K562 (cell line): ENCODE data around the gene MYOT. TPM values are rescaled to one million over a fixed set of nuclear protein-coding genes. Genes with fewer than 3 reads are reported as not detected.

ENCODE experiments used
- ATAC-seq: fragments of 200-7000 bp; cut with Tn5 transposase; 3 replicates; pipeline ENCODE4 v1.9.1; 2020; ENCODE audit warnings: moderate library complexity
- BruUV-seq: library from RNA; stranded (reverse); fragments of 400-500 nt; replicated peaks from 2 replicates; lab custom pipeline; 2021; lab: Mats Ljungman, UMichigan
- CTCF ChIA-PET: fragments of 300-600 bp; formaldehyde crosslinking; extraction: SDS; loops from one replicate; lab custom pipeline; 2021; ENCODE audit warnings: low intra/inter-chr PET ratio; lab: Yijun Ruan, JAX
- POLR2A ChIA-PET: fragments of 300-600, 350-650 bp; sonication (Branson Sonifier 250); formaldehyde crosslinking; extraction: SDS; loops from one replicate; lab custom pipeline; 2021; ENCODE audit warnings: antibody characterized with exemption, inconsistent platforms; lab: Yijun Ruan, JAX
- DNase-seq, 4 experiments: peaks; one replicate each; pipeline versions ENCODE4 v3.0.0 to v3.0.0-alpha.2; 2011 to 2018; ENCODE audit warnings: low spot score in 3 of 4, mixed read lengths in 3 of 4; ENCODE audit errors: extremely low read depth in 1 of 4
- FAIRE-seq: peaks from 2 replicates; lab custom pipeline; 2011; peaks lifted over from hg19 to GRCh38; lab: Jason Lieb, UNC
- H2AFZ ChIP-seq: 2 replicates; pipeline ENCODE4 v1.6.0; 2011; ENCODE audit warnings: low read depth, low read length, control low read depth, inconsistent platforms
- H3K27ac ChIP-seq: fragments of 200-600 bp; 3 replicates; pipeline ENCODE4 v1.8.0; 2011; ENCODE audit warnings: low read depth, mild to moderate bottlenecking, control low read depth, inconsistent platforms, low read length, moderate library complexity, mixed read lengths; ENCODE audit errors: extremely low read depth
- H3K27me3 ChIP-seq, 2 experiments: fragments of 300-600 bp in 1 of 2; 2 replicates in 1 of 2; 3 replicates in 1 of 2; pipeline versions ENCODE4 v1.6.0 to v1.8.0; 2011; ENCODE audit warnings: inconsistent platforms in 2 of 2, low read length in 2 of 2, mild to moderate bottlenecking in 1 of 2, mixed read lengths in 1 of 2, moderate library complexity in 1 of 2; ENCODE audit not compliant: control insufficient read depth in 2 of 2, insufficient read depth in 2 of 2
- H3K36me3 ChIP-seq: fragments of 300-600 bp; 3 replicates; pipeline ENCODE4 v1.8.0; 2011; ENCODE audit warnings: mild to moderate bottlenecking, low read length, inconsistent platforms; ENCODE audit not compliant: control insufficient read depth, insufficient read depth
- H3K4me1 ChIP-seq, 2 experiments: fragments of 200-600 bp in 1 of 2; replicated peaks in 1 of 2; 2 replicates in 1 of 2; 3 replicates in 1 of 2; pipeline versions ENCODE4 v1.5.1 to v1.8.0; 2011; ENCODE audit warnings: inconsistent platforms in 2 of 2, low read length in 2 of 2, mild to moderate bottlenecking in 1 of 2, mixed read lengths in 1 of 2, moderate library complexity in 1 of 2; ENCODE audit not compliant: control insufficient read depth in 2 of 2, insufficient read depth in 2 of 2
- H3K4me2 ChIP-seq: 2 replicates; pipeline ENCODE4 v1.6.1; 2011; ENCODE audit warnings: low read length, control low read depth, inconsistent platforms, mixed read lengths; ENCODE audit not compliant: insufficient read depth
- H3K4me3 ChIP-seq: fragments of 200-600 bp; sonication (generic), shearing (Covaris generic); 2 replicates; pipeline ENCODE4 v1.5.1; 2016; ENCODE audit warnings: control low read depth, inconsistent platforms
- H3K79me2 ChIP-seq: fragments of 200-600 bp; 3 replicates; pipeline ENCODE4 v1.8.0; 2011; ENCODE audit warnings: low read length, inconsistent platforms; ENCODE audit not compliant: control insufficient read depth, insufficient read depth
- H3K9ac ChIP-seq, 2 experiments: 2 replicates each; pipeline versions ENCODE4 v1.6.0 to v1.6.1; 2011; ENCODE audit warnings: low read depth in 2 of 2, low read length in 2 of 2, control low read depth in 1 of 2, inconsistent platforms in 1 of 2, mild to moderate bottlenecking in 1 of 2, mixed read lengths in 1 of 2; ENCODE audit not compliant: insufficient read depth in 1 of 2
- H3K9me1 ChIP-seq: one replicate; pipeline ENCODE4 v1.6.0; 2011; ENCODE audit warnings: inconsistent platforms, mild to moderate bottlenecking, low read length, moderate library complexity; ENCODE audit not compliant: control insufficient read depth, insufficient read depth
- H3K9me3 ChIP-seq: replicated peaks from 2 replicates; pipeline ENCODE4 v1.5.1; 2011; ENCODE audit warnings: low read depth, low read length, inconsistent platforms; ENCODE audit not compliant: control insufficient read depth, insufficient read depth
- H4K20me1 ChIP-seq: replicated peaks from 2 replicates; pipeline ENCODE4 v1.6.1; 2011; ENCODE audit warnings: low read length, inconsistent platforms, mixed read lengths; ENCODE audit not compliant: control insufficient read depth, insufficient read depth
- CEBPG ChIP-seq, 3 experiments: fragments of 200-800 bp in 1 of 3; sonication (Bioruptor generic) in 1 of 3; sonication (generic) in 1 of 3; formaldehyde crosslinking in 1 of 3; IDR thresholded peaks in 2 of 3; conservative IDR thresholded peaks in 1 of 3; 2 replicates each; pipeline versions ENCODE4 v1.6.1 to v1.8.0; 2016 to 2022; ENCODE audit warnings: missing compliant biosample characterization in 2 of 3, missing genetic modification characterization in 2 of 3, mild to moderate bottlenecking in 1 of 3, missing genetic modification reagents in 1 of 3
- PML ChIP-seq: IDR thresholded peaks from 2 replicates; pipeline ENCODE4 v1.6.1; 2012; ENCODE audit warnings: low read length, inconsistent platforms
- SMARCA4 ChIP-seq: fragments of 450-650 bp; IDR thresholded peaks from 2 replicates; pipeline ENCODE4 v1.6.1; 2016
- STAT6 ChIP-seq: sonication (generic); formaldehyde crosslinking; IDR thresholded peaks from 2 replicates; pipeline ENCODE4 v1.8.1; 2023; ENCODE audit warnings: mild to moderate bottlenecking, missing genetic modification reagents
- ZBTB7A ChIP-seq: IDR thresholded peaks from 2 replicates; pipeline ENCODE4 v1.6.1; 2011; ENCODE audit warnings: low read depth, mild to moderate bottlenecking, low read length, moderate library complexity, borderline replicate concordance; ENCODE audit not compliant: control insufficient read depth
- ZBTB9 ChIP-seq: fragments of 450-650 bp; formaldehyde crosslinking; IDR thresholded peaks from 2 replicates; pipeline ENCODE4 v1.4.0; 2020; ENCODE audit warnings: mild to moderate bottlenecking, moderate library complexity
- ZNF239 ChIP-seq: fragments of 250-450 bp; sonication (Bioruptor Pico); IDR thresholded peaks from 2 replicates; pipeline ENCODE4 v1.4.0; 2020; ENCODE audit warnings: mild to moderate bottlenecking
- ZNF41 ChIP-seq: fragments of 250-450 bp; sonication (Bioruptor Pico); conservative IDR thresholded peaks from 2 replicates; pipeline ENCODE4 v1.4.0; 2020; ENCODE audit warnings: mild to moderate bottlenecking
- WGBS: fragments of 100-300 bp; shearing (Covaris generic); methylation state at CpG from one replicate; pipeline ENCODE4 v1.1.6; 2016; ENCODE audit warnings: low coverage, mixed read lengths; ENCODE audit not compliant: insufficient coverage; ENCODE audit errors: missing lambda C conversion rate; 5-methylcytosine and 5-hydroxymethylcytosine counted together
- in situ Hi-C: fragments of 300-500 bp; cut with MboI; formaldehyde crosslinking; loops from 4 replicates; pipeline ENCODE4 v1.15.0; 2018; ENCODE audit warnings: inconsistent platforms, mixed read lengths
- intact Hi-C: fragments of 100-400 bp; cut with micrococcal nuclease; formaldehyde crosslinking; loops from 2 replicates; pipeline ENCODE4 v1.14.2; 2022
- polyA plus RNA-seq, 8 experiments: library from polyadenylated mRNA; depleted of rRNA in 4 of 8; stranded (reverse) in 5 of 8; unstranded in 3 of 8; fragments of >200 nt; fragmentation: Nextera tagmentation in 2 of 8; fragmentation: Illumina TruSeq in 1 of 8; extraction: Ambion mirVana in 2 of 8; extraction: Trizol in 1 of 8; gene quantifications; 2 replicates each; pipeline versions ENCODE4 v1.2.1 to v1.2.3, GENCODE V29; 2011 to 2014; ENCODE audit warnings: inconsistent platforms in 1 of 8, missing spikeins in 1 of 8
- total RNA-seq, 7 experiments: library from RNA; depleted of rRNA in 6 of 7; stranded (reverse); fragments of >200 nt in 6 of 7; fragmentation: Illumina TruSeq in 2 of 7; extraction: Trizol in 2 of 7; gene quantifications; 2 replicates each; pipeline versions ENCODE4 v1.2.1 to v1.2.3, GENCODE V29; 2011 to 2021; ENCODE audit warnings: low replicate concordance in 1 of 7

The MYOT gene
- total and polyA plus RNA-seq, 9 of the 15 experiments (the other 6 are each of a cell fraction or from before 2014, with no cell fraction given), result 0.24 to 0.38 TPM; not detected in 7

- CTCF ChIA-PET, result no interaction called here
- ATAC-seq, result no peak
- Histone ChIP-seq H3K36me3 (no peaks in the 10 kb centered on the region), H3K27me3 (no peaks in the 10 kb centered on the region), H3K4me2 (no peak overlapping the region), H4K20me1 (no peaks in the 10 kb centered on the region), H3K4me1 (peaks cover 0 to 12% of the 10 kb centered on the region in 2 experiments; a peak in 2 of 5 replicates), H3K4me3 (no peak overlapping the region), H3K9me1 (no peaks in the 10 kb centered on the region), H3K9ac (no peak overlapping the region), H3K9me3 (no peaks in the 10 kb centered on the region), H3K79me2 (no peaks in the 10 kb centered on the region), H3K27ac (no peak overlapping the region), H2AFZ (no peak overlapping the region)
- no peak for TF ChIP-seq SMARCA4
- TF ChIP-seq ZNF41, result no peak
- TF ChIP-seq ZNF239, result no peak
- no peak for TF ChIP-seq STAT6 (CRISPR knock-in tag)
- no peak for TF ChIP-seq CEBPG (CRISPR knock-in tag; IDR thresholded peaks at IDR 0.05)
- no peak for TF ChIP-seq CEBPG (tag; conservative IDR thresholded peaks at IDR 0.05 in 1 of 2, IDR thresholded peaks at IDR 0.05 in 1 of 2)
- no peak for TF ChIP-seq ZBTB7A
- TF ChIP-seq ZBTB9 (CRISPR knock-in tag), result no peak
- TF ChIP-seq PML, result no peak
- no peak for DNase-seq
- POLR2A ChIA-PET, result interaction anchor here (1.8 kb wide), 1 partner anchor 12 kb away, joined by 4 read pairs; no protein-coding TSS in a partner anchor
- no TSS peak for BruUV-seq
- FAIRE-seq, result no peak
- in situ Hi-C loops (no loop called here), intact Hi-C loops (no loop called here)
- WGBS, result 100% methylated on average over 1 of the region's 1 CpG
Observed at GRCh38 chr5:137902408-137903133, 34.9 kb downstream of the MYOT start.
